Amniotic stem cell (primary cell): ENCODE measurements around the gene IL36RN.

Experiments used
- DNase-seq: peaks from one replicate; lab custom pipeline; 2025; lab: John Stamatoyannopoulos, UW

IL36RN gene

DNA sequence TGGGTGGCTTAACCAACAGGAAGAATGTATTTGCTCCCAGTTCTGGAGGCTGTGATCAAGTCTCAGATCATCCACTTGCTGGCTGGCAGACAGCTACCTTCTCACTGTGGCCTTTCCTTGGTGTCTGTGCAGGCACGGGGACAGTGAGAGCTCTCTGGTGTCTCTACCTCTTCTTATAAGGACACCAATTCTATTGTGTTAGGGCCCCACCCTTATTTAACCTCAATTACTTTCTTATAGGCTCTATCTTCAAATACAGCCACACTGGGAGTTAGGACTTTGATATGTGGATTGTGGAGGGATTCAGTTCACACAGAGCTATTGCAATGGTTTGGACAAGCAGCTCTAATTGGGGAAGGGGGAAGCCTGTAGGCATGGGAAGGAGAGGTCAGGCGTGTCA, 43.1 kb downstream of the IL36RN start:
- DNase-seq, result no peak

DNA sequence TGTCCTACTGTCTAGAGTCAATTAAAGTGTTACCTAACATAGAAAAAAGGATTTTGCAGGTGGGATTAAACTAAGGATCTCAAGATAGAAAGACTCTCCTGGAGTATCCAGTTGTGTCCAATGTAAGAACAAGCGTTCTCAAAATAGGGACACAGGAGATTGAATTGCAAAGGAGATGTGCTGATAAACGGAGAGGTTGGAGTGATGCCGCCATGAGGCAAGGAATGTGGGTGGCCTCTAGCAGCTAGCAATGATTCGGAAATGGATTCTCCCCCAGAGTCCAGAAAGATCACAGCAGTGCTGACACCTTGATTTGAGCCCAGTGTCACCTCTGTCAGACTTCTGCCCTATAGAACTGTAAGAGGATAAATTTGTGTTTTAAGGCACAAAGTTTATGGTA, 44.3 kb downstream of the IL36RN start:
- DNase-seq, result no peak

DNA sequence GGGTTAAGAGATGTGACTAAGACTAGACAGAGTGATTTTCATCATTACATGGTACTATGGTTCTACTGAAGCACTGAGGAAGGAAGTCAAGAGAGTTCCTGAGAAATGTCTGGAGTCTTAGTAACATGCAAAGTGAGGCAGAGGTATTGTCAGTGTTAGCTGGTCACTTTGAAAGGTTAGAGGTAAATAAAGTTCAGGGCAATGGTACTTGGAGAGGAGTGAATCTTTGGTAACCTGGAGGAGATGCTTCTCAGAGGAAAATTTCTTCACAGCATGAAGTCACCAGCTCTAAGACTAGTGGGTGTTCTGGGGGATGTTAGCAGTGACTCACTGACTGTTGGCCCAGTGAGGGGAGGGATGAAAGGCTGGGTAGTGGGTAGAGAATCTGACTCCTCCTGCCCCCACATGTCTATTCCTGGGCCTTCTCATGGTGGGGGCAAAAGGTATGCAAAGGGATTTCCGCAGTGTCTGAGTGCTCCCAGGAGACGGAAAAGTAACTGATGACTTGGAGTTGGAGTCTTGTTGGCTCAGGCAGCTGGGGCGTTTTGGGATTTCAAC, 45.1 kb downstream of the IL36RN start:
- DNase-seq, result no peak

DNA sequence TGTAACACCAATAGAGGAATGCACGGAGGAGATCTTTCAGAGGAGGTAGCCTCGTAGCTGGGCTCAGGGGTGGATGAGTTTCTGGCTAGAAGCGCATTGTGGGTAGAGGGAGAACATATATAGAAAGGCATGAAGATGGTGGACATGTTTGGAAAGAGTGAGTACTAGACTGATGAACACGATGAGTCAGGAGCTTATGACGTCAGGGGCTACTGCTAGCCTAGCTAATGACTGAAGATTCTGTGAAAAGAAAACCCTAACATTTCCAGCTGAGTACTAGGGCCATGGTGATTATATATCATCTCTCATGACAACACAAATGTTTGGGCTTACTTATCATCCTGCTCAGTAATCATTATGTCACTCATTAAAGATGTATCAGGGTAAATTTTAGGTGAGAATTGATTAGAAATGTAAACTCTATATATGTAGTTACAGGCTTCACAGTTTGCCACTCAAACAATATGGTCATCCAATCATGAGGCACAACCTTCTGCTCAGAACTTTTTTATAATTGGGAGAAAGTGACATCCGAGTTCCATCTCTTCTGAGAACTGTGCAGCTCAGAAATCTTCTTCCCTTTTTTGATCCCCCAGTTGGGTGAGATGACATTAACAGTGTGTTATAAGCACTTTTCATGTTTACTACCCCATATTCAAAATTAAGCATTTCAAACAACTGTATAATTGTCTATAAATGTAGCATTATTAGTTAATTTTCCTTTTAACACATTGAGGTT, 46.2 kb downstream of the IL36RN start:
- DNase-seq, result no peak

DNA sequence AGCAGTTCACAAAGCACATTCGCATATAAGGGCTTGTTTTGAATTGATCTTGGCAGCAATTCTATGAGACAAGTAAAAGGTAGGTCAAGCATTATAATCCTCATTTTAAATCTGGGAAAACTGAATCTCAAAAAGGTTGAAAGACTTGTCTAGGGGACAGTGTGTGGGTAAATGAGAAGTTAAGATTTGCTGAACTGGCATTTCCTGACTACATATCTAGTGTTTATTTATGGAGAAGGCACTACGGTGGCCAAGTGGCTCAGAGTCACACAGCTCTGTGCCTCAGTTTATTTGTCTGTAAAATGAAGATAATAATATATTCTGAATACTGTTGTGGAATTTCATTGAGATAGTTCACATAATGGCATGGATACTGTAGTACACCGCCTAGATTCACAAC, 52.1 kb downstream of the IL36RN start:
- no peak for DNase-seq

DNA sequence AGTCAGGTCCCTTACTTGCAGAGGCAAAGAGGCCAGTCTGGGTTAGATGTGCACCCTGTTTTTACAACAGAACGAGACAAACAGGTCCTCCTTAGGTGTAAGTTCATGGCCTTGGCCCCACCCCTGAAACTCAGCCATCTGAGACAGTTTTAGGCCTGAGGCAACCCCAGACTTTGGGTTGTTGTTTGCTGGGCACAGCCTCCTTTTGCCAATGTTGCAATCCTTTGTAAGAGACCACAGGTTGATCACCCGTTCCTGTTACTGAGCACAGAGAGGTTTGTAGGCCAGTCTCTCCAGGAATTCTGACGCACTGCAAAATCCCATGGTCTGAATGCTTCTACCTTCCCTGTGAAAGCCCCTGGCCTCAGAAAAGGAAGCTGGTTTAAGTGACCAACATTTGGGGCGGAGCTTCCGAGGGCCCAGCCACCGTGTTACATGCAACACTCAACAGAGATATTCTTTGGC, 52.9 kb downstream of the IL36RN start:
- DNase-seq, result no peak

DNA sequence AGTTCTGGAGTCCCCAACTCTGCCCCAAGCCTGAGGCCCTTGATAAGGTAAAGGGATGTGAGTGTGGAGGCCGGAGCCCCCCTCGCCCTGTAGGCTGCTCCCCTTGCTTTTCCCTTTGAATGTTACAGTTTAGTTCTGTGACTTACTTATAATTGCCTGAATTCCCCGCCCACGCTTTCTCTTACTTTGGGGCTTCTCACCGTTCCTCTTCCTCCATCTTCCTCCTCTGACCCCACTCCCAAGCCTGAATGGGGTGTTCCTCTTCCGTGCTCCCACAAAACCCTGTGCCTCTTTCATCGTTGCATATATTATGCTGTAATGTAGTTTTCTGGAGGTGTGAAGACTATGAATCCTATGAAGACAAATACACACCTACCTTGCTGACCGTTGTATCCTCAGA, 53.4 kb downstream of the IL36RN start:
- DNase-seq, result no peak

DNA sequence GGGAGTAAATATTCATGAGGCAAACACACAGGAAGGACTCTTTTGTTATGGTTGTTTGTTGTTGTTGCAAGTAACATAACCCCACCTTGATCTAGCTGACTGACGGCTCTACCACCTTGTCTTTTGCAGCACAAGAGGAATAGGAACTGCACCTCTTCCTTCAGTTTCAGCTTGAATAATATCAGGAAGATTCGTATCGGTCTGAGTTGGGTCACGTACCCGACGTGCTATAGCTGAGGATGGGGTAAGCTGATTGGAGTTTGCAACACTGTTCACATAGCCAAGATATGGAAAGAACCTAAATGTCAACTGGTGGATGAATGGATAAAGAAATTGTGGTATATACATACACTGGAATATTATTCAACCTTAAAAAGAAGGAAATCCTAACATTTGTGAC, 53.9 kb downstream of the IL36RN start:
- DNase-seq, result no peak

DNA sequence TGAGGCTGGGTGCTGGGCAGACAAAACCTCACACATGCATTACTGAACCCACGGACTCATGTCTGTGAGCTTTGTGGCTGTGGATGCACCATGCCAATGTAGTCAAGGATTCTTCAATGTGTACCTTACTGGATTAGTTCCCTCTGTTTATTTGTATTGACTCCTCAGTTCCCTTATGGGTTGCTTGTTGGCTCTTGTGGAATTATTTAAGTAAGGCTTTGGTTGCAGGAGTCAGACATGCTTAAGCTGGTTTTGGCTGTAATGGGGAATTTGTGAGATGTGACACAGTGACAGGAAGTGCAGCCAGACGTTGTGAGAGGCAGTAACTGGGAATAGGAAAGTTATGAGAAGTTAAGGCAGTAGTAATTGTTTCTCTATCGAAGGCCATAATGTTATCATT, 54.8 kb downstream of the IL36RN start:
- no peak for DNase-seq
